Esophagus (tissue), 2 donors: ENCODE measurements around the gene MINDY4B. TPM values are rescaled to one million over a fixed set of nuclear protein-coding genes. Genes with fewer than 3 reads are reported as not detected.
"Not testable (repeated sequence)": the region's sequence is repeated elsewhere in the genome, so short reads cannot be mapped to it uniquely, and the experiment has no call there.

Experiments used
- H3K27ac ChIP-seq, 2 donors: one replicate each; pipeline ENCODE4 v1.5.1; 2013; ENCODE audit warnings: low read depth in 2 of 2, mild to moderate bottlenecking in 2 of 2, inconsistent platforms in 1 of 2, low read length in 1 of 2, moderate library complexity in 1 of 2
- H3K27me3 ChIP-seq, 2 donors: one replicate each; pipeline ENCODE4 v1.6.1; 2013; ENCODE audit warnings: low read length in 2 of 2, control low read depth in 1 of 2, mild to moderate bottlenecking in 1 of 2; ENCODE audit not compliant: insufficient read depth in 2 of 2, control insufficient read depth in 1 of 2
- H3K36me3 ChIP-seq, 2 donors: one replicate each; pipeline ENCODE4 v1.6.1; 2013; ENCODE audit warnings: low read length in 1 of 2; ENCODE audit not compliant: control insufficient read depth in 2 of 2, insufficient read depth in 2 of 2
- H3K4me1 ChIP-seq, 2 donors: one replicate each; pipeline ENCODE4 v1.6.1; 2013; ENCODE audit warnings: low read length in 1 of 2; ENCODE audit not compliant: control insufficient read depth in 2 of 2, insufficient read depth in 2 of 2
- H3K4me3 ChIP-seq, 2 donors: one replicate each; pipeline ENCODE4 v1.5.1; 2013; ENCODE audit warnings: low read length in 2 of 2, mild to moderate bottlenecking in 2 of 2, low read depth in 1 of 2, moderate library complexity in 1 of 2
- H3K9me3 ChIP-seq, 2 donors: one replicate each; pipeline ENCODE4 v1.6.1; 2013; ENCODE audit warnings: mild to moderate bottlenecking in 2 of 2, low read depth in 1 of 2, low read length in 1 of 2, moderate library complexity in 1 of 2; ENCODE audit not compliant: control insufficient read depth in 2 of 2, insufficient read depth in 1 of 2
- WGBS, 2 donors: extraction: QIAGEN DNeasy Blood & Tissue Kit; methylation state at CpG; one replicate each; pipeline ENCODE4 v1.1.7; 2013; 5-methylcytosine and 5-hydroxymethylcytosine counted together
- polyA plus RNA-seq, 2 donors: library from polyadenylated mRNA; stranded (reverse); fragments of 200-250 nt; gene quantifications; one replicate each; pipeline ENCODE4 v1.2.3, GENCODE V29; 2013
- donor health status: healthy with polysubstance abuse.
- donor health status: Bipolar disorder and iron deficiency.

The MINDY4B gene
- polyA plus RNA-seq, 2 donors, result not detected

GRCh38 chr3:150863921-150864320 lies 41.3 kb downstream of the MINDY4B start:
- H3K9me3 ChIP-seq, H3K4me1 ChIP-seq, H3K36me3 ChIP-seq, H3K27me3 ChIP-seq, H3K4me3 ChIP-seq, H3K27ac ChIP-seq: not testable (repeated sequence)
- WGBS, 2 donors, result 77 to 78% methylated on average over 5 of the region's 5 CpGs

- H3K9me3 ChIP-seq, result no peaks in the 10 kb centered on the region
- no peaks in the 10 kb centered on the region for H3K4me1 ChIP-seq
- H3K27me3 ChIP-seq, result no peaks in the 10 kb centered on the region
- no peak overlapping the region for H3K4me3 ChIP-seq
- no peaks in the 10 kb centered on the region for H3K36me3 ChIP-seq
- H3K27ac ChIP-seq, result no peak overlapping the region
- 81 to 91% methylated on average over 2 of the region's 2 CpGs for WGBS, 2 donors
Observed at GRCh38 chr3:150861851-150862250, 43.4 kb downstream of the MINDY4B start.

GRCh38 chr3:150857936-150858335 lies 47.3 kb downstream of the MINDY4B start:
- 89 to 92% methylated on average over 8 of the region's 8 CpGs for WGBS, 2 donors
- H3K4me3 ChIP-seq, H3K27ac ChIP-seq, H3K9me3 ChIP-seq, H3K4me1 ChIP-seq, H3K36me3 ChIP-seq, H3K27me3 ChIP-seq: not testable (repeated sequence)

DNA sequence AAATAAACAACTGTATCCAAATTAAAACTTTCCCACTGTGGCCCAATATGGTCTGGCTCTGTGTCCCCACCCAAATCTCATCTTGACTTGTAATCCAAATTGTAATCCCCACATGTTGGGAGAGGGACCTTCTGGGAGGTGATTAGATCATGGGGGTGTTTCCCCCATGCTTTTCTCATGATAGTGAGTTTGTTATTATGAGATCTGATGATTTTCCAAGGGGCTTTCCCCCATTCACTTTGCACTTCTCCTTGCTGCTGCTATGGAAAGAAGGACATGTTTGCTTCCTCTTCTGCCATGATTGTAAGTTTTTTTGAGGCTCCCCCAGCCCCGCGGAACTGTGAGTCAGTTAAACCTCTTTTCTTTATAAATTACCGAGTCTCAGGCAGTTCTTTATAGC lies 55.0 kb downstream of the MINDY4B start:
- no peaks in the 10 kb centered on the region for H3K36me3 ChIP-seq
- no peaks in the 10 kb centered on the region for H3K4me1 ChIP-seq
- no peaks in the 10 kb centered on the region for H3K27me3 ChIP-seq
- no peaks in the 10 kb centered on the region for H3K9me3 ChIP-seq
- no peak overlapping the region for H3K4me3 ChIP-seq
- 71 to 92% methylated on average over 3 of the region's 3 CpGs for WGBS, 2 donors
- H3K27ac ChIP-seq, result no peak overlapping the region

- H3K4me1 ChIP-seq, result no peaks in the 10 kb centered on the region
- no peaks in the 10 kb centered on the region for H3K27me3 ChIP-seq
- no peak overlapping the region for H3K27ac ChIP-seq
- H3K36me3 ChIP-seq, result no peaks in the 10 kb centered on the region
- WGBS, 2 donors, result 60 to 65% methylated on average over 1 of the region's 1 CpG
- H3K4me3 ChIP-seq, result no peak overlapping the region
- no peaks in the 10 kb centered on the region for H3K9me3 ChIP-seq
Observed at GRCh38 chr3:150848864-150849263, 56.4 kb downstream of the MINDY4B start.

DNA sequence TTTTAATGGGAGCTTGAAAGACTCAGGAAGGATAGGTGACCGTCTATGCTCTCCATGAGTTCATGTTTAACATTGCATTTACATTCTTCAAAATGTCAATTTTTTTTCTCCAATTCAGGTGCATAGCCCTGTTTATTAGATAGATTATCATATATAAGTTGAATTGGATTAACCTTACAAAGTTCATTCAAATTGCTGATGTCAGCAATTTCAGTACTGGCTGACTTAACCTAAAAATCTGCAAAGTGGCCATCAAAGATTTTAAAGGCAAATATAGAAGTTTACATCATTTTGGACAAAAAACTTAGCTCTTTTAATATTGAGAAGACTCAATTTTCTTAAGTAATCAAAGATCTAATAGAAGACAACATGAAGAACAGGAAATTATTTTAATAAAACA lies 57.8 kb downstream of the MINDY4B start:
- Histone ChIP-seq H3K9me3 (no peaks in the 10 kb centered on the region), H3K4me1 (no peaks in the 10 kb centered on the region), H3K27ac (no peak overlapping the region), H3K4me3 (no peak overlapping the region), H3K36me3 (no peaks in the 10 kb centered on the region), H3K27me3 (no peaks in the 10 kb centered on the region)
- whole genome bisulfite sequencing, 2 donors, result 93 to 95% methylated on average over 1 of the region's 1 CpG

DNA sequence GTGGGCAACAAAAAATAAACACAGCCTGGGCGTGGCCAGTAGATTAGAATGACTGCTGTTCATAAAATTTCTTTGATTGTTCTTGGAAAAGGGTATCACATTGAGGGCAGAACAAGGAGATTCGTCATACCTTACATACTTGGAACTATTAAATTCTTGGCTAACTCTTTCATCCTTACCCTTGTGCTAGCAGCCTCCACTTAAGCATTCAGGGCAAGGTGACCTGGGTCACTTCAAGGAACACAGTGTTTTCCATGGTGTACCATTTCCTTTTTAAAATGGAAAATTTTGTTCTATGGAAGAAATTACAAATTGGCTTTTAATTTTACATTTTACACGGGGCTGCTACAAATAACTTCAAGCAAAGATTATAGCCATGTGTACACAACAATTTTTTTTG lies 60.8 kb downstream of the MINDY4B start:
- Histone ChIP-seq H3K4me3 (no peak overlapping the region), H3K27ac (no peak overlapping the region), H3K9me3 (peaks cover 0 to 1% of the 10 kb centered on the region in 2 donors), H3K36me3 (no peaks in the 10 kb centered on the region), H3K4me1 (peaks cover 0 to 3% of the 10 kb centered on the region in 2 donors), H3K27me3 (no peaks in the 10 kb centered on the region)
- WGBS, 2 donors, result 38 to 50% methylated on average over 3 of the region's 3 CpGs

DNA sequence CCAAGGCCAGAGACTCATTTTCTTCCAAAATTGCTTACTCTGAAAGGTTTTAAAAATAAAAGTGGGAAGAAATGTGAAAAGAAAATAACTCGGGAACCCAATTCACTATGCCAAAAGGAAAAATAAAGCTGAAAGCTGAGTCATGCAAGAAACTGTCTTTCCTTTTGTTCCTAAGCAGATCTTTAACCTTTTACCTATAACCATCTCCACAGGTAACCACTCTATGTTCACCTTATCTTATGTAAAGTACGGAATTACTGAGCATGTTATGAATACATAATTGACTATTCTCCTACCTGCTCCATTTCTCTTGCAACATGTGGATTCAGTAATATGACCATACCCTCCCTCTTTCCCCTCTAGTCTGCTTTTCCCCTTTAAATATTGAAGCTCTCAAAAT lies 62.0 kb downstream of the MINDY4B start:
- Histone ChIP-seq H3K4me3 (no peak overlapping the region), H3K27me3 (no peaks in the 10 kb centered on the region), H3K4me1 (peaks cover 0 to 3% of the 10 kb centered on the region in 2 donors), H3K9me3 (peaks cover 0 to 1% of the 10 kb centered on the region in 2 donors), H3K27ac (no peak overlapping the region), H3K36me3 (no peaks in the 10 kb centered on the region)
- 55 to 68% methylated on average over 2 of the region's 2 CpGs for WGBS, 2 donors

GRCh38 chr3:150840802-150841515 lies 64.3 kb downstream of the MINDY4B start:
- peaks cover 0 to 3% of the 10 kb centered on the region in 2 donors for H3K4me1 ChIP-seq

DNA sequence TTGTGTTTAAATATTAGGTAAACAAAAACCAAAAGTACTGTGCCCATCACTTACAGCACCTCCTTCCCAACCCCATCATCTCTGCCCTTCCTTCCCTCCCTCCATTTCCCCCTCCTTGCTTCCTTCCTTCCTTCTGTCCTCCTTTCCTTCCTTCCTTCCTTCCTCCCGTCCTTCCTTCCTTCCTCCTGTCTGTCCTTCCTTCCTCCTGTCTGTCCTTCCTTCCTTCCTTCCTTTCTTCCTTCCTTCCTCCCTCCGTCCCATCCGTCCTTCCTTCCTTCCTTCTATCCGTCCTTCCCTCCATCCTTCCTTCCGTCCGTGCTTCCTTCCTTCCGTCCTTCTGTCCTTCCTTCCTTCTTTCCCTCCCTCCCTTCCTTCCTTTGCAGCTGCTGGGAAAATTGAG lies 74.5 kb downstream of the MINDY4B start:
- Histone ChIP-seq H3K27ac (no peak overlapping the region), H3K4me3 (no peak overlapping the region), H3K36me3 (no peaks in the 10 kb centered on the region), H3K27me3 (no peaks in the 10 kb centered on the region), H3K9me3 (no peaks in the 10 kb centered on the region), H3K4me1 (no peaks in the 10 kb centered on the region)
- WGBS, 2 donors, result 84 to 86% methylated on average over 7 of the region's 7 CpGs

More at GRCh38 chr3:150840802-150841515, 64.3 kb downstream of the MINDY4B start:
- peaks cover 0 to 1% of the 10 kb centered on the region in 2 donors for H3K9me3 ChIP-seq
- no peaks in the 10 kb centered on the region for H3K36me3 ChIP-seq
- no peak overlapping the region for H3K27ac ChIP-seq
- H3K27me3 ChIP-seq, result no peaks in the 10 kb centered on the region
- no peak overlapping the region for H3K4me3 ChIP-seq
- 75 to 83% methylated on average over 4 of the region's 4 CpGs for WGBS, 2 donors
